HepG2 (cell line): ENCODE results near the gene EMP2. TPM values are rescaled to one million over a fixed set of nuclear protein-coding genes. Genes with fewer than 3 reads are reported as not detected.

ENCODE experiments used
- HNRNPH1 ChIP-seq: fragments of 200-400 bp; formaldehyde crosslinking; optimal IDR thresholded peaks from 2 replicates; pipeline ENCODE3; 2017; ENCODE audit warnings: mild to moderate bottlenecking, low read depth, low read length
- IKZF4 ChIP-seq: sonication (generic); formaldehyde crosslinking; IDR thresholded peaks from 2 replicates; pipeline ENCODE4 v1.5.1; 2020; ENCODE audit warnings: borderline replicate concordance, mild to moderate bottlenecking, low read depth, missing genetic modification reagents; ENCODE audit errors: not compliant biosample characterization
- KDM3A ChIP-seq: IDR thresholded peaks from 2 replicates; pipeline ENCODE4 v1.6.1; 2018; ENCODE audit warnings: low read depth, missing compliant biosample characterization
- KMT2B ChIP-seq: IDR thresholded peaks from 2 replicates; pipeline ENCODE4 v1.6.1; 2016; ENCODE audit warnings: missing genetic modification reagents, missing compliant biosample characterization
- NFYC ChIP-seq: IDR thresholded peaks from 2 replicates; pipeline ENCODE4 v1.6.1; 2016; ENCODE audit warnings: missing genetic modification reagents, missing compliant biosample characterization
- SNAPC2 ChIP-seq: sonication (generic); formaldehyde crosslinking; IDR thresholded peaks from 2 replicates; pipeline ENCODE4 v1.8.1; 2022; ENCODE audit warnings: mild to moderate bottlenecking, missing genetic modification reagents
- SRSF4 ChIP-seq: fragments of 200-400 bp; formaldehyde crosslinking; IDR thresholded peaks from one replicate; pipeline ENCODE4 v1.6.1; 2018; ENCODE audit warnings: mild to moderate bottlenecking, low read depth, low read length, moderate library complexity; ENCODE audit not compliant: poor library complexity, severe bottlenecking
- ZFP36 ChIP-seq: fragments of 150-350 bp; IDR thresholded peaks from 2 replicates; pipeline ENCODE4 v1.6.1; 2018; ENCODE audit warnings: borderline replicate concordance, low read length, low read depth; ENCODE audit not compliant: partially characterized antibody
- ZHX1 ChIP-seq: sonication (generic); formaldehyde crosslinking; IDR thresholded peaks from 2 replicates; pipeline ENCODE4 v1.8.1; 2022; ENCODE audit warnings: low read depth, mild to moderate bottlenecking, missing genetic modification reagents
- ZNF350 ChIP-seq: sonication (generic); formaldehyde crosslinking; IDR thresholded peaks from 2 replicates; pipeline ENCODE4 v1.4.0; 2020; ENCODE audit warnings: mild to moderate bottlenecking, low read depth, missing genetic modification reagents, borderline replicate concordance
- ZNF792 ChIP-seq: IDR thresholded peaks from 2 replicates; pipeline ENCODE4 v1.6.1; 2016
- ZSCAN29 ChIP-seq: sonication (generic); formaldehyde crosslinking; conservative IDR thresholded peaks from 2 replicates; pipeline ENCODE4 v1.4.0; 2020; ENCODE audit warnings: mild to moderate bottlenecking, missing genetic modification reagents
- polyA plus RNA-seq, 8 experiments: library from polyadenylated mRNA; depleted of rRNA in 3 of 8; stranded (reverse) in 7 of 8; unstranded in 1 of 8; fragments of >200 nt; fragmentation: Illumina TruSeq in 4 of 8; extraction: Trizol in 4 of 8; gene quantifications; 2 replicates each; pipeline versions ENCODE4 v1.2.1 to v1.2.3, GENCODE V29; 2011 to 2016; ENCODE audit warnings: low read depth in 4 of 8, missing spikeins in 1 of 8, mixed read lengths in 1 of 8; ENCODE audit not compliant: insufficient read depth in 1 of 8
- total RNA-seq, 5 experiments: library from RNA; depleted of rRNA; stranded (reverse); fragments of >200 nt; fragmentation: Illumina TruSeq; extraction: Trizol; gene quantifications; 2 replicates each; pipeline ENCODE4 v1.2.3, GENCODE V29; 2016; ENCODE audit warnings: low read depth in 1 of 5
- TF ChIP-seq, protein P1 (sequence below): sonication (generic); formaldehyde crosslinking; IDR thresholded peaks from 2 replicates; pipeline ENCODE4 v1.4.0; 2020; ENCODE audit warnings: mild to moderate bottlenecking, missing genetic modification reagents
- TF ChIP-seq, protein P2 (sequence below): sonication (generic); formaldehyde crosslinking; IDR thresholded peaks from 2 replicates; pipeline ENCODE4 v1.4.0; 2020; ENCODE audit warnings: mild to moderate bottlenecking, low read depth, missing genetic modification reagents
- TF ChIP-seq, protein P3 (sequence below): sonication (generic); formaldehyde crosslinking; conservative IDR thresholded peaks from 2 replicates; pipeline ENCODE4 v1.4.0; 2020; ENCODE audit warnings: missing genetic modification reagents

EMP2 gene
- total and polyA plus RNA-seq, 2 of the 13 experiments (the other 11 are each of a cell fraction or from before 2014, with no cell fraction given) = 24.6 to 91.2 TPM

DNA sequence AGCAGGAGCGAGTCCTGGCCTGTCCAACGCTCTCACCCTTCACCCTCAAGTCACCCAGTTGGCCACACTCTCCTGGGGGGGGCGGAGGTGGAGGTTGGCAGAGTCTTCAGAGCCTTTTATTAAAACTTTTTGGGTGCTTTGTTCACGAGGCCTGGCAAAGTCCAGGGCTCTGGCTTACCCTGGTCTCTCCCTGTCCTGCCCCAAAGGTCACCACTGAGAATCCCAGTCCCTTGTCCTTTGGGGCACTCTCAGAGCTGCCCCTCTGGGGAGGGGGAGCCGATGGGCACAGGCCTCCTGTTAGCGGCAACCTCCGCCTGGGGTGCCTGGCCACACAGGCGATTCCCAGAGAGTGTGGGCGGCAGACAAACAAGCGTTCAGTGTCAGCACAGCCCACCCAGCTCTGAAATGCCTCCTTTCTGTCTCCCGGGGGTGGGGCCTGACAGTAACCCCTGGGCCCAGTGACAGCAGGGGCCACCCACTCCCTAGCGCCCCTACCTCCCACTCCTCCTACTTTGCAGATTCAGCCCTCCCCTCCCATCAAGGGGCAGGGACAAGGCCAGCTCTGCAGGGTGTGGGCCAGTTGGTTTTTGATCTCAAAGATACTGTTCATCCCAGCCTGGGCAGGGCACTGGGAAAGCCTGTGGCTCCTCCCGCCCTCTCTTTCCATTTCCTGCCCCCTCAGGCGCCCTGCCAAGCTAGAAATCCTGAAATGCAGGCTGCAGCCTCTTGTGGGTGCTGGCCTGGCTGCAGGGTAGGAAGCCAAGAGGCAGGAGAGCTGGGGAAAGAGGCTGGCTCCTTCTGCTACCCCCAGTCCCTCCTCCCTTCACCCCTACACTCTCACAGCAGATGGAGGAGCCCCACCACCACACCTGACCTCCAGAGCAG lies 36.6 kb upstream of the EMP2 start (continued):
- TF ChIP-seq, protein P1, sequence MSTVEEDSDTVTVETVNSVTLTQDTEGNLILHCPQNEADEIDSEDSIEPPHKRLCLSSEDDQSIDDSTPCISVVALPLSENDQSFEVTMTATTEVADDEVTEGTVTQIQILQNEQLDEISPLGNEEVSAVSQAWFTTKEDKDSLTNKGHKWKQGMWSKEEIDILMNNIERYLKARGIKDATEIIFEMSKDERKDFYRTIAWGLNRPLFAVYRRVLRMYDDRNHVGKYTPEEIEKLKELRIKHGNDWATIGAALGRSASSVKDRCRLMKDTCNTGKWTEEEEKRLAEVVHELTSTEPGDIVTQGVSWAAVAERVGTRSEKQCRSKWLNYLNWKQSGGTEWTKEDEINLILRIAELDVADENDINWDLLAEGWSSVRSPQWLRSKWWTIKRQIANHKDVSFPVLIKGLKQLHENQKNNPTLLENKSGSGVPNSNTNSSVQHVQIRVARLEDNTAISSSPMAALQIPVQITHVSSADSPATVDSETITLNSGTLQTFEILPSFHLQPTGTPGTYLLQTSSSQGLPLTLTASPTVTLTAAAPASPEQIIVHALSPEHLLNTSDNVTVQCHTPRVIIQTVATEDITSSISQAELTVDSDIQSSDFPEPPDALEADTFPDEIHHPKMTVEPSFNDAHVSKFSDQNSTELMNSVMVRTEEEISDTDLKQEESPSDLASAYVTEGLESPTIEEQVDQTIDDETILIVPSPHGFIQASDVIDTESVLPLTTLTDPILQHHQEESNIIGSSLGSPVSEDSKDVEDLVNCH (CRISPR knock-in tag) = no peak
- TF ChIP-seq ZSCAN29 (CRISPR knock-in tag) (peak; percentile 97), IKZF4 (CRISPR knock-in tag) (peak; percentile 29), ZNF792 (CRISPR knock-in tag) (peak; percentile 74; the same call in 1 of the 2 replicates), KDM3A (CRISPR knock-in tag) (no peak; the same call in 1 of the 2 replicates), SRSF4 (no peak), ZFP36 (no peak), SNAPC2 (CRISPR knock-in tag) (peak; percentile 93), HNRNPH1 (no peak), KMT2B (CRISPR knock-in tag) (no peak), ZHX1 (no peak), NFYC (CRISPR knock-in tag) (no peak), ZNF350 (CRISPR knock-in tag) (peak; percentile 55; the same call in 1 of the 2 replicates)
- TF ChIP-seq, protein P2, sequence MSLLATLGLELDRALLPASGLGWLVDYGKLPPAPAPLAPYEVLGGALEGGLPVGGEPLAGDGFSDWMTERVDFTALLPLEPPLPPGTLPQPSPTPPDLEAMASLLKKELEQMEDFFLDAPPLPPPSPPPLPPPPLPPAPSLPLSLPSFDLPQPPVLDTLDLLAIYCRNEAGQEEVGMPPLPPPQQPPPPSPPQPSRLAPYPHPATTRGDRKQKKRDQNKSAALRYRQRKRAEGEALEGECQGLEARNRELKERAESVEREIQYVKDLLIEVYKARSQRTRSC = no peak
- TF ChIP-seq, protein P3, sequence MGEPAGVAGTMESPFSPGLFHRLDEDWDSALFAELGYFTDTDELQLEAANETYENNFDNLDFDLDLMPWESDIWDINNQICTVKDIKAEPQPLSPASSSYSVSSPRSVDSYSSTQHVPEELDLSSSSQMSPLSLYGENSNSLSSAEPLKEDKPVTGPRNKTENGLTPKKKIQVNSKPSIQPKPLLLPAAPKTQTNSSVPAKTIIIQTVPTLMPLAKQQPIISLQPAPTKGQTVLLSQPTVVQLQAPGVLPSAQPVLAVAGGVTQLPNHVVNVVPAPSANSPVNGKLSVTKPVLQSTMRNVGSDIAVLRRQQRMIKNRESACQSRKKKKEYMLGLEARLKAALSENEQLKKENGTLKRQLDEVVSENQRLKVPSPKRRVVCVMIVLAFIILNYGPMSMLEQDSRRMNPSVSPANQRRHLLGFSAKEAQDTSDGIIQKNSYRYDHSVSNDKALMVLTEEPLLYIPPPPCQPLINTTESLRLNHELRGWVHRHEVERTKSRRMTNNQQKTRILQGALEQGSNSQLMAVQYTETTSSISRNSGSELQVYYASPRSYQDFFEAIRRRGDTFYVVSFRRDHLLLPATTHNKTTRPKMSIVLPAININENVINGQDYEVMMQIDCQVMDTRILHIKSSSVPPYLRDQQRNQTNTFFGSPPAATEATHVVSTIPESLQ (CRISPR knock-in tag) = no peak; the same call in 1 of the 2 replicates
